Stomach smooth muscle (tissue), 2 donors: ENCODE results near the gene STX1B.

Experiments
- H3K27ac ChIP-seq: one replicate; pipeline ENCODE4 v1.7.0; 2013; ENCODE audit warnings: mild to moderate bottlenecking, low read length, inconsistent platforms
- H3K27me3 ChIP-seq, 2 donors: one replicate each; pipeline ENCODE4 v1.7.0; 2013; ENCODE audit warnings: low read length in 2 of 2; ENCODE audit not compliant: insufficient read depth in 2 of 2, control insufficient read depth in 1 of 2
- H3K36me3 ChIP-seq, 2 donors: one replicate each; pipeline ENCODE4 v1.7.0; 2013; ENCODE audit warnings: low read length in 2 of 2; ENCODE audit not compliant: control insufficient read depth in 2 of 2, insufficient read depth in 2 of 2
- H3K4me1 ChIP-seq: one replicate; pipeline ENCODE4 v1.7.0; 2013; ENCODE audit warnings: low read length; ENCODE audit not compliant: control insufficient read depth, insufficient read depth
- H3K4me3 ChIP-seq, 2 donors: one replicate each; pipeline ENCODE4 v1.7.0; 2013; ENCODE audit warnings: low read length in 2 of 2
- H3K9ac ChIP-seq, 2 donors: one replicate each; pipeline ENCODE4 v1.7.0; 2013; ENCODE audit warnings: low read length in 2 of 2, mild to moderate bottlenecking in 1 of 2
- H3K9me3 ChIP-seq, 2 donors: one replicate each; pipeline ENCODE4 v1.7.0; 2013; ENCODE audit warnings: low read length in 2 of 2; ENCODE audit not compliant: control insufficient read depth in 2 of 2
- donor health status: healthy.
- donor health status: Pancreatic carcinoma.

STX1B gene

GRCh38 chr16:30984669-30985400 lies 25.6 kb downstream of the STX1B start, which contains the start of gene HSD3B7:
HSD3B7 (plus strand) TSS chr16:30985207; CDS start chr16:30985659, 452 bp downstream.
- Histone ChIP-seq H3K27me3 (no peaks in the 10 kb centered on the region), H3K9me3 (no peaks in the 10 kb centered on the region), H3K27ac (no peak within 1 kb of the TSS), H3K4me3 (peak within 1 kb of the TSS; percentile 61 to 76), H3K9ac (peak within 1 kb of the TSS; percentile 43 to 71), H3K4me1 (peaks cover 13% of the 10 kb centered on the region), H3K36me3 (peaks cover 17 to 26% of the 10 kb centered on the region in 2 donors)

- H3K27me3 ChIP-seq: no peaks in the 10 kb centered on the region
- H3K36me3 ChIP-seq: peaks cover 17 to 29% of the 10 kb centered on the region in 2 donors
- no peak overlapping the region for H3K4me3 ChIP-seq
- no peak overlapping the region for H3K9ac ChIP-seq
- no peaks in the 10 kb centered on the region for H3K9me3 ChIP-seq
- H3K27ac ChIP-seq: no peak overlapping the region
- H3K4me1 ChIP-seq: peaks cover 13% of the 10 kb centered on the region
Observed at GRCh38 chr16:30983898-30984610, 26.4 kb downstream of the STX1B start.

GRCh38 chr16:30983289-30983889 lies 27.0 kb downstream of the STX1B start:
- H3K27me3 ChIP-seq: no peaks in the 10 kb centered on the region
- H3K36me3 ChIP-seq: peaks cover 20 to 32% of the 10 kb centered on the region in 2 donors
- H3K4me3 ChIP-seq: no peak overlapping the region
- no peak overlapping the region for H3K9ac ChIP-seq
- H3K4me1 ChIP-seq: peaks cover 13% of the 10 kb centered on the region
- no peak overlapping the region for H3K27ac ChIP-seq
- no peaks in the 10 kb centered on the region for H3K9me3 ChIP-seq

- Histone ChIP-seq H3K36me3 (peaks cover 20 to 34% of the 10 kb centered on the region in 2 donors), H3K27ac (no peak overlapping the region), H3K9ac (no peak overlapping the region), H3K9me3 (no peaks in the 10 kb centered on the region), H3K4me1 (peaks cover 13% of the 10 kb centered on the region), H3K4me3 (no peak overlapping the region), H3K27me3 (no peaks in the 10 kb centered on the region)
Observed at GRCh38 chr16:30982548-30983288, 27.7 kb downstream of the STX1B start.

- H3K27me3 ChIP-seq: no peaks in the 10 kb centered on the region
- no peaks in the 10 kb centered on the region for H3K9me3 ChIP-seq
- H3K36me3 ChIP-seq: peaks cover 36 to 43% of the 10 kb centered on the region in 2 donors
Observed at GRCh38 chr16:30980959-30981358, 29.5 kb downstream of the STX1B start.

GRCh38 chr16:30980434-30980833 lies 30.0 kb downstream of the STX1B start:
- H3K4me1 ChIP-seq: peaks cover 6% of the 10 kb centered on the region
- no peak overlapping the region for H3K9ac ChIP-seq
- no peak overlapping the region for H3K27ac ChIP-seq
- peaks cover 40 to 47% of the 10 kb centered on the region in 2 donors for H3K36me3 ChIP-seq
- H3K27me3 ChIP-seq: no peaks in the 10 kb centered on the region
- H3K4me3 ChIP-seq: no peak overlapping the region
- H3K9me3 ChIP-seq: no peaks in the 10 kb centered on the region

More at GRCh38 chr16:30980959-30981358, 29.5 kb downstream of the STX1B start:
- H3K4me1 ChIP-seq: peaks cover 11% of the 10 kb centered on the region
- H3K9ac ChIP-seq: no peak overlapping the region
- no peak overlapping the region for H3K27ac ChIP-seq
- H3K4me3 ChIP-seq: no peak overlapping the region

- no peak overlapping the region for H3K4me3 ChIP-seq
- H3K4me1 ChIP-seq: peaks cover 1% of the 10 kb centered on the region
- no peak overlapping the region for H3K27ac ChIP-seq
- no peak overlapping the region for H3K9ac ChIP-seq
- H3K9me3 ChIP-seq: no peaks in the 10 kb centered on the region
- peaks cover 42 to 47% of the 10 kb centered on the region in 2 donors for H3K36me3 ChIP-seq
- no peaks in the 10 kb centered on the region for H3K27me3 ChIP-seq
Observed at GRCh38 chr16:30980023-30980371, 30.4 kb downstream of the STX1B start.

- H3K9me3 ChIP-seq: no peaks in the 10 kb centered on the region
- no peak overlapping the region for H3K9ac ChIP-seq
- no peaks in the 10 kb centered on the region for H3K4me1 ChIP-seq
- H3K4me3 ChIP-seq: no peak overlapping the region
- H3K36me3 ChIP-seq: peaks cover 42 to 48% of the 10 kb centered on the region in 2 donors
- no peaks in the 10 kb centered on the region for H3K27me3 ChIP-seq
- no peak overlapping the region for H3K27ac ChIP-seq
Observed at GRCh38 chr16:30979170-30980022, 31.0 kb downstream of the STX1B start.

- H3K36me3 ChIP-seq: peaks cover 46 to 53% of the 10 kb centered on the region in 2 donors
- no peaks in the 10 kb centered on the region for H3K4me1 ChIP-seq
- H3K27me3 ChIP-seq: no peaks in the 10 kb centered on the region
- no peak overlapping the region for H3K4me3 ChIP-seq
- no peak overlapping the region for H3K27ac ChIP-seq
- no peaks in the 10 kb centered on the region for H3K9me3 ChIP-seq
- H3K9ac ChIP-seq: no peak overlapping the region
Observed at GRCh38 chr16:30977502-30977901, 32.9 kb downstream of the STX1B start.

- no peak overlapping the region for H3K27ac ChIP-seq
- peaks cover 51 to 54% of the 10 kb centered on the region in 2 donors for H3K36me3 ChIP-seq
- H3K4me3 ChIP-seq: no peak overlapping the region
- no peaks in the 10 kb centered on the region for H3K4me1 ChIP-seq
- H3K9me3 ChIP-seq: no peaks in the 10 kb centered on the region
- no peak overlapping the region for H3K9ac ChIP-seq
- H3K27me3 ChIP-seq: no peaks in the 10 kb centered on the region
Observed at GRCh38 chr16:30976486-30976885, 34.0 kb downstream of the STX1B start.
